AG20443 (cell line): Measurements from ENCODE around the gene OPCML.

Experiments
- DNase-seq: peaks from one replicate; pipeline ENCODE4 v3.0.0; 2012; ENCODE audit warnings: low spot score, mixed read lengths

The OPCML gene

DNA sequence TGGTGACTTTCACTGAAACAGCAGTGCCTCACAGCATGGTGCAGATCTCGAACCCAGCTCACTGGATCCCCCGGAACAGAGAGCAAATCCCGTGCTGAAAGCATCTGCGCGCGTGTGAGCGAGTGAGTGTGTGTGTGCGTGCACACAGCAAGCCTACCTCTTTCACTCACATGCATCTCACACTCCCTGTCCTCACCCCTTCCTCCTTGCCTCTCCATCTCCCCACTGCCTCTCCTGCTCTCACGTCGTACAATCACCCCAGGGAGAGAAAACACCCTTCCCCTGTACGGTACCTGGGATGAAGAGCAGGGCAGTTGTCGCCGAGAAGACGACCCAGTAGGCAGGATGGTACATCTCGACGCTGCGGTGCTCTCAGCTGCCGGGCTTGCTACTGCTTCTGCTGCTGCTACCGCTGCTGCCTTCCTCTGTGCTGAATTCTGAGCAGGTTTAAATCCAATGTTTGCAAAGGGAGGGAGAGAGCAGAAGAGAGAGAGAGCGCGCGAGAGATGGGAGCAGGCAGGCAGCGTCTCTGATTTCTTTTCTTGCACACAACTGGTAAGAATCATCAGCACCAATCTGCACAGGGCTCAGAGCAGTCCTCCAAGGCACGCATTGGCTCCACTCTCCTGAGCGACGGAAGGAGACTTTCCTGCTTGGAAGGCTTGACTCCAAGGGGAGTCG, at the start of gene OPCML:
Gene OPCML (minus strand): TSS at position 531 of the 681 bp plus-strand sequence.
- DNase-seq = no peak

DNA sequence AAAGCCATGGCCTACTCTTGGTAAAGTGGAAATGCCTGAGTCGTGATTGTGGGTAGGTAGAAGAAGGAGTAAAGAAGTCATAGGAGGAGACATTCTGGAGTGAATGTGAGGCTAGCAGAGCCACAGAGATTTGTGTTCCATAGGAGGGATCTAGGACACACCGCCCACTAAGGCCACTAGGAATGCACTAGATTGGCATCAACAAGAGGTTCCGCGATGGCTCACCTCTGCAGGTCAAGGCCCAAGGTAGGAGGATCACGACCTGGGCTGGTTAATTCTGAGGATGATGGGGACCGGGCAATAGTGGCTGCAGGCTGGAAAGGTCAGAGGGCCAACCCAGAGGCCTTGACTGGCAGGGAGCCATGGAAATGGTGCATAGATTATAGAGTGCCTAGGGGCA, 48.8 kb upstream of the OPCML start:
- no peak for DNase-seq

DNA sequence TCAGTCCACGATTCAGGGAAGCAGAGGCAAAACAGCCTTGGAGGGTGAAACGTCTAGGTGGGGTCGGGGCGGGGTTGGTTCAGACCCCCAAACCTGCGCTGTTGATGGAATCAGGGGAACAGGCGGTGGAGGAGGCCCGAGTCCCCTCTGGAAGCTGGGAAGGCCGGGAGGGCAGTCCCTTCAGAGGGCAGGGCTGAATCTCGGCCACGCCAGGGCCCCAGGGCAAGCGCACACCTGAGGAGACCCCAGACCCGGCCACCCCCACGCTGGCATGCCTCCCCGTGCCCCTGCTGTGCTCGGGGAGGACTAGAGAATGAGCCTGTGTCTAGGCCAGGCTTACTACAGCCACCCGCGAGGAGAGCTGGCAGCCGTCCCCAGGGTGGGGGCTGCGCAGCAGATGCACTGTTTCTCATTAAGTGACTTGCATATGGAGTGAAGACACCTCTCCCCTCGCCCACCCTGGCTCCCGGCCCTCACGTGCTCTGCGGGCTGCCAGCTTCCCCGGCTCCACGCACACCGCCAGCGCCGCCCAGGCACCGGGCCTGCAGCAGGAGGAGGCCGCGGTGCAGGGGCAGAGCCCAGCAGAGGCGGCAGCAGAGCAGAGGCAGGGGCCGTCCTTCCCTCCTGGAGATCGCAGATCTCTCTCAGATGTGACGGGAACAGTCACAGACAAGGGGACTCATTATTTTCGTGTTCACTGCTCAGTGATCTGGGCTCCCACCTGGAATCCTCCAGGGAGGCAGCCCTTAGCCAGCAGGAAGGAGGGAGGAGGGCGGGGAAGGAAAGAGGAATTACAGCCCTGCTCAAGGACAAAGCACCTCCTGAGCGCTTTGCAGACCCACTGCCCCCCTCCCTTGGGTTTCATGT, 47.1 kb upstream of the OPCML start:
- no peak for DNase-seq

DNA sequence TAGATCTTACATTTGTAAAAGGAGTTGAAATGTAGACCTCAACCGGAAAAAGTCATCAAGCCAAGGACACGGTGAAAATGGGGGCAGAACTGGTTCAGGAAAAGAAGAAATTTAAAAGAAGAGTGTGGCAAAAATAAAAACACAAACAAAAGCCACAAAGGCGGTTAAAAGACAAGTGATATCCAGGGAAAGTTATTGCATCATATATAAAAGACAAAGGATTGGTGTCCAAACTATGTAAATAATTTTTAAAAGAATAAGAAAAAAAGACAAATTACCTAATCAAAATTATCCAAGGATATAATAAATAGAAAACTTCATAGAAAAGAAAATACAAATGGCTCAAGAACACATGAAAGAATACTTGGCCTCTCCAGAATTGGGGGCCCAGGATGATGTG, 45.1 kb upstream of the OPCML start:
- DNase-seq = no peak

DNA sequence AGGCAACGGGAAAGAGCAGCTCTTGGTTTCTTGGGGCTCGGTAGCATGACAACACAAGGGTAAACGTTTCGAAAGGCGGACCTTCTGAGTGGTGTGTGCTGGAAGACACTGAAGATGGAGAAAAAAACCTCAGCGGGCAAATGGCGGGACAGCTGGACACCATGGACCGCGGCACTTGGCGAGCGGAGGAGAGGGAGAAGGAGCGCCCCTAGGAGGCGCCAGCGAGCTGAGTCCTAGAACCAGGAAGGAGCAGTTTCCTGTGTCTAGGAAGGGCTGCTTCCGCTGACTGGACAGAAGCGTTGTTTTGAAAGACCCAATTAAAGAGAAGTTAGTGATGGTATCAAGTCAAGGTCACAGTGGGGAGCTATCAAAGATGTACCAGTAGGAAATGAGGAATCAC, 44.0 kb upstream of the OPCML start:
- no peak for DNase-seq

DNA sequence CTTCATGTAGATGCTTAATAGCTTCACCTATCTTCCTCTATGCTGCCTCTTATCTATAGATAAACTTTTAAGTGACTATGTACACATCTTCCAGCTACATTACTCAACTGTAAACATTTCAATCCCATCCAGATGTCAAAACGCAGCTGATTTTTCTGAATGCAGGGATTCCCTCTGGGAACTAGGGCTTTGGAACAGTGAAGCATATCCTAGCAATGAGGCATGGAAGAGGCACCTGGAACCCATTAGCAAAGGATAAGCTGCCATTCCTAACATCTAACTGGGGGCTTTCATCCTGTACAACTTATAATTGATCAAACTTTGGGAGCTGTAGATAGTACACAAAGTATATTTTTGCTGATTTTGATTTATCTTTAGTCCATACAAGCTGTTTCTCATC, 40.8 kb upstream of the OPCML start:
- DNase-seq = no peak

DNA sequence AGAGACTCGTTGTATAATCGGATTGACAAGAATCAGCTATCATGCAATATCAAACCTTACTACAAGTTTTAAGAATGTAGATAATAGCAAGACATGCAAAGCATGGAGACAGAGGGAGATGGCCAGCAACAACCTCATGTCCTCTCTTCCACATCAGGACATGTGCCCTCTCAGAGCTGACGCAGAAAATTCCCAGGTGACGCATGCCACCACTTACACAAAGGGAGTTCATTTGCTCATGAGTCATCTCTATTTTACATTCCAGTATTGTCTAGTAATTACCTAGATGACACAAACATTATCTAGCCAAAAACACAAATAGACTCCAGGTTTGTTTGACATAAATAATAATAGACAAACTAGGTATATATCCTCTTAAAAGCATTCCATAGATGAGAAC, 38.1 kb upstream of the OPCML start:
- no peak for DNase-seq

DNA sequence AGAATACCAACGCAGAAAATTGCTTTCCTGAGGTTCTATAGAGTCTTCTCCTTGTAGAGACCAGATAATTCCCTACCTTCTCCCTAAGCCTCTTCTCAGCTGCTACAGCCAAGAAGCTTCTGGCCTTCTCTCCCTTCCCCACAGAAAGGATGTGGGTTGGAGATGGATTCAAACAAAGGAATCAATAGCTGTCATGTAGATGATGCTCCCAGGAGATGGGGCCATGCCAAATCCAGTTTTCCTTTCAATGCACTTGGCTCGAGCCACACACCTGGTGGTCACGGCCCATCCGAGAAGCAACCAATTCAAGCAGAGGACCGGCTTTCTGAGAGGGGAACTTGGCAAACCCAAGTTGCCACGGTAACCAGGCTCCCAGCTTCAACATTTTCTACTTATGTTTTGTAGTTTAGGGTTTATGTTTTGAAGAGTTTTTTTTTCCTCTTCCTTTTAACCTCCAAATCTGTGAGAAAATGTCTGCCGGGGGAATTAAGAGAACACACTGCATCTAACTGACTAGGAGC, 31.3 kb upstream of the OPCML start:
- DNase-seq = no peak

DNA sequence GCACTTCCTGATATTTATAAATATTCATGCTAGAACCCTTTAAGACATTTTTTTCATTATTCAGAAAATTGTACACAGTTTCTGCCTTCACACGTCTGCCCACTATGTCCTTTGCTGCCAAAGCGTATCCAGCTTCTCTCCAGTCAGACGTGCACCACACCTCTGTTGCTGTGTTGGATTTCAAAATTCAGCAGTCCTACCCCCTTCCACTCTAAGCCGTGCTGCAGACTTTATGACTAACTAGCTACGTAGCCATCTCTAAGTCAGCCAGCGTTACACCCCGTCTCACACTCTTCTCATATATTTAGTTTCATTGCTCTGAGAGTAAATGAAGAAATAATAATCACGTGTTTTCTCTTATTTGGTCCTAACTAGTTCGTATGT, 28.2 kb upstream of the OPCML start:
- DNase-seq = no peak

DNA sequence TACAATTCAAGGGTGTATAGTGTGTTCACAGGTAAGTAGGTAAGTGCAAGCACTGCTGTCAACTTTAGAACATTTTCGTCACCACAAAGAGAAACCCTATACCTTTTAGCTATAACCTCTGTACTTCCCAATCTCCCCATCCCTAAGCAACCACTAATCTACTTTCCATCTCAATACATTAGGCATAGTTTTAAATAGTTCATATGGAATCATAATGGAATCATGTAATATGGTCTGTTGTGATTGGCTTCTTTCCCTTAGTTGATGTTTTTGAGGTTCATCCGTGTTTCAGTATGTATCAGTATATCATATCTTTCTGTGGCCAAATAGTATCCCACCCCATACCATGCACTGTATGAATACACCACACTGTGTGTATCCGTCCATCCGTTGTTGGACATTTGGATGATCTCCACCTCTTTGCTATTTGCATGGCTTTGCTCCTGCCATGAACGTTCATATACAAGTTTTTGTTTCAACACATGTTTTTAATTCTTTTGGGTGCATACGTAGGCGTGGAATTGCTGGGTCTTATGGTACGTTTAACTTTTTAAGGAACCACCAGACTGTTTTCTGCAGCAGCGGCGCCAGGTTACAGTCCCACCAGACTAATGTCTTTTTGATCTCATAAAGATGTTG, 27.7 kb upstream of the OPCML start:
- no peak for DNase-seq

DNA sequence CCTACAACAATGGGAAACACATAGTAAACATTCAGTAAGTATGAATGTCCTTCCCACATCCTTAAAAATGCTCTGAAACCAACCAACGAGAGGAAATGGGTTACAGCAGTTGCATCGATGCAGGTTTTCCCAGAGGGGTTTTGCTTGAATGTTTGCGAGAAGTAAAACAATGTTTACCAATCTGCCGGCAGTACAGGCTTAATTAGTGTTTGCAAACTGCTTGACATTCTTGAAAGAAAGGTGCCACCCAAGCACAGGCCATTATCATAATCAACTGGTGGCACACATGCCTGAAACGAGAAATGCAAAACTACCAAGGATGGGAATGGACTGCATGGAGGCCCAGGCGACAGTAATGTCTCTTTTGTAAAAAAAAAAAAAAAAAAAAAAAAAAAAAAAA, 27.1 kb upstream of the OPCML start:
- DNase-seq = no peak

DNA sequence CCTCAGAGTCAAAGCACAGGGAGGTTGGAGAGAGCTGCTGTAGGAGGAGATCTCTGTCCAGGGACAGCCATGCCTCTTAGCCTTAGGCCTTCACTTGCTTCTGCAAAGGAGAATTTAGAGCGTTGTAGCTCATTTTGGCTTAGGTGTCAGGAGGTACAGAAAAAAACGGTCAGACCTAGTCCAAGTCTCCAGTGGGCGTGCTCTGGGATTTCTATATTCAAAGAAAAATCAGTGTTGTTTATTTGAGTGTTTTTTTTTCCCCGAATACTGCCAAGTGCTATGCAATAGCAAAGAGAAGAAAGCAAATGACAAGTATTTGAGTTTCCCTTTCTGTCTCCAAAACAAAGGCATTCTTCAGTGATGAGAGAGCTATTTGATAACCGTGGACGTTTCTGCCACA, 22.7 kb upstream of the OPCML start:
- no peak for DNase-seq

DNA sequence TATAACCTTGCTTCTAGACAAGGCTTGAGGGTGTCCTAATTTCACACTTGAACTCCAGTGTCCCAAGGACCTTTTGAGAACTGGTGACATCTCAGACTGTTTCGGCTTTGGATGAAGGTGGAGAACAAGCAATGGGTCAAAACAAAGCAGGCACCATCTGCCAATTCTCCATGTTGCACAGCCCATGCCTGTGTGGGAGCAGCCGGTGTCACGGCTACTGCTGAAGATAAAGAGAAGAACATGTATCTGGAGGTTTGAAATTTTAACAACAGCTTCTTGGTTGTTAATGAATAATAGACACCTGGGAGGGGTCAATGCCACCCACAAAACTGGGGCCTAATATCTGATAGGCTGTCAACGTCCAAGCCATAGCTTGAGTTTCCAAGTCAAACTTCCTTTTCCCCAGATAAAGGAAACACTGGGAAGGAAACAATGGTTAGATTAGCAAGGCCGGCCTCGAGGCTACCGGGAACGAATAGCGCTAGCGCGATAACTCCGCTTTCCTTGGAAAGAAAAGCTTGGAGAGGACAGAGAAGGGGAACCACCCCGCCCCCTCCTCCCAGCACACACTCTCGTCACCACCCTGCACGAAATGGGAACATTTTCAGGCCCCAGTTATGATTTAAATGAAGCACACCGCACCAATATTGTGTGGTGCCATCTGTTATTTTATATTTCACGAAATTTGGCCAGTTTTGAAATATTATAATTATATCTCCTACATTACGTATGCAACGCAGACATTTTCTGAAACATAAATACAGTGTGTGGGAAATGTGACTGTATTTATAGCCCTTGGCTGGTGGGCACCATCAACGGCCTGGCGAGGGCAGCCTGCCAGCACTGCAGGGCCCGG, 21.8 kb upstream of the OPCML start:
- DNase-seq = no peak

DNA sequence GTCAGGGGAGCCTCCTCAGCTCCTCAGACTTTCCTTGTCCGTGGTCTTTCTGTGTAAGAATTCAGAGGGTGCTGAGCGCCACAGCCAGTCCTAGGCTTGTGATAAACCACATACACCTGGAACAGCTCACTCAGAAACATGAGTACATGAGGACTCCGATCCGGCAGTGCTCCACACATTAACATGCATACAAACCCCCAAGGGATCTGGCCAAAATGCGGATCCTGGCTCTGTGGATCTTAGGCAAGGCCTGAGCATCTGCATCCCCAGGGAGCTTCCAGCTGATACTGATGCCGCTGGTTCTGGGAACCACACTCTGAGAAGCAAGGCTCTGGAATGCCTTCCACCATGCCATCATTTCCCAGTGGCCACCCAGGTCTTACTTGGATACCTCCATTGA, 20.6 kb upstream of the OPCML start:
- no peak for DNase-seq

DNA sequence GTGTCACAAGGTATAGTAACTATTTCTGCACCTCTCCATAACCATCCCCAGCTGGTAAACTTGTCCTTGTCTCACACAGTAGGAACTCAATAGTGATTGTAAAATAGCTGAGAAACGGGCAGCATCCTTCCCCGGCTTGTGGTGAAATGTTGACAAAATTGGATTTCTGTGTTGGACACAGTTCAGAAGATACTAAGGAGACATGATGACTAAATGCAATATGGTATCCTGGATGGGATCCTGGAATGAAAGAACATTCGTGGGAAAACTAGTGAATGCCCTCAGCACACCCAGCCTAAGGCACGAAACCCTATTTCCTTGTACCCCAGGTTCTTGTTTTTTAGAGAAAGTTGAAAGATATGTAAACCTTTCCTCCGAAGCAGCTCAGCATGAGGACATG, 18.8 kb upstream of the OPCML start:
- no peak for DNase-seq

DNA sequence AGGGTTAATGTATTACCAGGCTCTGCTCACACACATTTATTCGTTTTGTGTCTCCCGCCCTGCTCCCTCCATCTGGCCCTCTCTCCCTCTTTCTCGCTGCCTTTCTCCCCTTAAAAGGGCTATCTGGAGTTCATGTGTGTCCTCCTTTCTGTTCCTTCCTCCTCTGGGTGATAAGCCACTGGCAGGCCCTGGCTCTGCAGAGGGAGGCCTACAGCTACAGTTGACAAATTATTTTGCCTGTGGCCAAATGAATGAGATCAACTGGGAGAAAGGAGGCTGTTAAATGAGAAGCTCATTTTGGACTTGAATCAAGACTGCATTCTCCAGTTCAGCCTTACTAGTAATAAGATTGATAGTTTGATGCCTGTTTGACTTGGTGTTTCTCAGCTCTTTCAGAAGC, 17.5 kb upstream of the OPCML start:
- DNase-seq = no peak

DNA sequence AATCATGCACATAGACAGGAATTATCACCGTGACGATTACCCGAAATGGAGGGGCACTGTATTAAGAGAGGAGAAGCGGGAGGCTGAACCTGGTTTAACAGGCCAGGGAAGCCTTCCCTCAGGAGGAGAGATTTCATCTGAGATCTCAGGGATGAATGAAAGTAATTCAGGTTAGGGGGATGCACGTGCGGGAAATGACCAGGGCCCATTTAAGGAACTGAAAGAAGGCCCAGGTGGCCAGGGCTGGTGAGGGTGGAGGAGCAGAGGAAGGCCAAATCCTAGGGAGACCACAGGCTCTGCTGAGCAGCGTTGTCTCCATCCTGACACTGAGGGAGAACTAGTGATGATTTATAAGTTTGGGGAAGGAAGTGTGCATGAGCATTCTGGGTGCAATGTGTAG, 16.3 kb upstream of the OPCML start:
- no peak for DNase-seq

DNA sequence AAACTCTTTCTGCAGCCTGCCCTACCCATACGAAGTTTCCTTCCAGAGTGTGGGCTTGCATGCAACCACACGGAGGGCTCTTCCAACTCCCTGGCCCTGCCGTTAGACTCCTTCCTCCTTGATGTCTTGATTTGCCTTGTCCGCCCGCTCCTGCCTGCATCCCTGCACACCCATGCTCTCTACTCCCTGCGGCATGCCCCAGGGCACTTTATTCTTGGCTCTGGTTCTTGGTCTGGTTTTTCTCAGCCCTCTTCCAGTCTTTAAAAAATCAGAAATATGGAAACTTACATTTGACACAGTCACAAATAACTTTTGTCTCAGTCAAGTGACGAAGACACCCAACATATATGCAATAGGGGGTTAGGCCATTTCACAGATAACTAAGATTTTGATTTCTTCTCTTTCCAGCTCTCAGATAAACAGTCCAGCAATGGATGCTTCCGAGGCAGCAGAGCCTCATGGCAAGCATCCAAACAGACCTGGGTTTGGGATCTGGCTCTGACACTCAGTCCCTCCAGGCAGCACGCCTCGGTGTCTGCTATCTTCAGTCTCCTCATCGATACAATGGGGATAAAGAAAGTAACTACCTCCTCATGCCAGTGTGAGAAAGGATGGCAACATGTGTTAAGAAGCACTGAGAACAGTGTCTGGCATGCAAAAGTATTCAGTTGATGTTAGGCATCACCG, 15.7 kb upstream of the OPCML start:
- DNase-seq = no peak

DNA sequence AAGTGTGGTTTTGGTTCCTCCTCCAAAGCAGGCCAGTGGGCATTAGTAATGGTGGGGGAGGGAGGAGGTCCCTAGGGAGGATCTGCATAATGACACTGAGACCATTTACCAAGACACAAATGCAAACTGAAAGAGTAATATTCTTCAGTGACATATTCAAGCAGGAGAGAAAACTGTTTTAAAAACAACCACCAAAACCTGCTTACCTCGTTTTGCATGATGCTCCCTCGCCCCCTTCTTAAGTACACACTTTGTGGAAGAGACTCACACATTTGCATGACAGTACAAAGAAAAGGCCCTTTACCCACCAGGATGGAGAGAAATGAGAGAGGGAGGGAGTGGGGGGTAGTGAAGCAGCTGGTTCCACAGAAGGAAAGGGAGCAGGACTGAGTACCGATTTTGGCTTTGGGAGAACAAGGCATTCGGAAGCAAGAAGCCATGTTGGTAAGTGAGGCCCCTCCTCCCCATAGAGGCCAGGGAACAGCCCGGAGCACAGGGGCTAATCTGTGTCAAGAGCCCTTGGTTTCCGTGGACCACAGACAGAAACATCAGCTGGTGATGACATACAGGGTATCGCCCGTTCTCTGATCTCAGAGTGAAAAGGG, 13.0 kb upstream of the OPCML start:
- no peak for DNase-seq

DNA sequence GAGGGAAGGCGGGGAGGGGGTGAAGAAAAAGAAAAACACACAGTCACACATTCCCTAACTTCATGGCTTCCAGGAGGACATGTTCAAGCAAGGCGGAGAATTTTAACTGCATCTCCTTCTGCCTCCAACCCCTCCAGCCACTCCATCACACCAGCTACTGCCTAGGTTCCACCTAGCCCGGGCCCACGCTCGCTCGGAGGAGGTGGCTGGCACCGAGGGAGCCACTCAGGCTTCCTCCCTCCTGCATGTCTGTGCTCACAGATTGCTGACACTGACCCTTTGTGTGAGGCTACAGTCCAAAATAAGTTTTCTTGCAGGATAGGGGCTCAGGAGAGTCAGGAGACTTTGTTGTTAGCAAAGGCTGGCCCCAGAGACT, 9.4 kb upstream of the OPCML start:
- no peak for DNase-seq
